B cell (primary cell): ENCODE measurements around the gene PTGFRN.

ENCODE experiments used
- EZH2 ChIP-seq: IDR thresholded peaks from 2 replicates; pipeline ENCODE4 v1.6.1; 2012; ENCODE audit warnings: borderline replicate concordance, low read depth, mild to moderate bottlenecking, moderate library complexity, low read length; ENCODE audit not compliant: insufficient read depth, poor library complexity, severe bottlenecking
- TF ChIP-seq, protein P1 (sequence below): fragments of 200-600 bp; IDR thresholded peaks from one replicate; pipeline ENCODE4 v1.8.0; 2022; ENCODE audit warnings: antibody characterized with exemption, mild to moderate bottlenecking

DNA sequence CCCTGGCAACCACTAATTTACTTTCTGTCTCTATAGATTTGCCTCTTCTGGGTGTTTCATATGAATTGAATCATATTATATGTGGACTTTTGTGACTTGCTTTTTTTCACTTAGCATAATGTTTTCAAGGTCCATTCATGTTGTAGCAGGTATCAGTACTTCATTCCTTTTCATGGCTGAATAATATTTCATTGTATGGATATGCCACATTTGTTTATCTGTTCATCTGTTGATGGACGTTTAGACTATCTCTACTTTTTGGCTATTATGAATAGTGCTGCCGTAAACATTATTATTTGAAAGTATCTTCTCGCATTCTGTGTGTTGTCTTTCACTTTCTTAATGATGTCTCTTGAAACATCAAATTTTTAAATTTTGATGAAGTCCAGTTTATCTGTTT lies 59.0 kb downstream of the PTGFRN start:
- TF ChIP-seq EZH2 = no peak
- TF ChIP-seq, protein P1, sequence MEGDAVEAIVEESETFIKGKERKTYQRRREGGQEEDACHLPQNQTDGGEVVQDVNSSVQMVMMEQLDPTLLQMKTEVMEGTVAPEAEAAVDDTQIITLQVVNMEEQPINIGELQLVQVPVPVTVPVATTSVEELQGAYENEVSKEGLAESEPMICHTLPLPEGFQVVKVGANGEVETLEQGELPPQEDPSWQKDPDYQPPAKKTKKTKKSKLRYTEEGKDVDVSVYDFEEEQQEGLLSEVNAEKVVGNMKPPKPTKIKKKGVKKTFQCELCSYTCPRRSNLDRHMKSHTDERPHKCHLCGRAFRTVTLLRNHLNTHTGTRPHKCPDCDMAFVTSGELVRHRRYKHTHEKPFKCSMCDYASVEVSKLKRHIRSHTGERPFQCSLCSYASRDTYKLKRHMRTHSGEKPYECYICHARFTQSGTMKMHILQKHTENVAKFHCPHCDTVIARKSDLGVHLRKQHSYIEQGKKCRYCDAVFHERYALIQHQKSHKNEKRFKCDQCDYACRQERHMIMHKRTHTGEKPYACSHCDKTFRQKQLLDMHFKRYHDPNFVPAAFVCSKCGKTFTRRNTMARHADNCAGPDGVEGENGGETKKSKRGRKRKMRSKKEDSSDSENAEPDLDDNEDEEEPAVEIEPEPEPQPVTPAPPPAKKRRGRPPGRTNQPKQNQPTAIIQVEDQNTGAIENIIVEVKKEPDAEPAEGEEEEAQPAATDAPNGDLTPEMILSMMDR = no peak
